HUES48 (cell line): Measurements from ENCODE around the gene PGGHG.
"Not testable (repeated sequence)": the region's sequence is repeated elsewhere in the genome, so short reads cannot be mapped to it uniquely, and the experiment has no call there.

Experiments
- H3K27ac ChIP-seq: one replicate; pipeline ENCODE4 v1.7.0; 2013; ENCODE audit warnings: low read depth, low read length, inconsistent platforms
- H3K27me3 ChIP-seq: 2 replicates; pipeline ENCODE4 v1.6.1; 2013; ENCODE audit warnings: mild to moderate bottlenecking, low read length; ENCODE audit not compliant: control insufficient read depth, insufficient read depth
- H3K36me3 ChIP-seq: 2 replicates; pipeline ENCODE4 v1.6.1; 2013; ENCODE audit warnings: low read length; ENCODE audit not compliant: control insufficient read depth, insufficient read depth
- H3K4me1 ChIP-seq: 2 replicates; pipeline ENCODE4 v1.6.1; 2013; ENCODE audit warnings: mild to moderate bottlenecking, low read length; ENCODE audit not compliant: control insufficient read depth, insufficient read depth
- H3K4me3 ChIP-seq: 2 replicates; pipeline ENCODE4 v1.5.1; 2013; ENCODE audit warnings: mild to moderate bottlenecking, low read depth, low read length
- H3K9ac ChIP-seq: 2 replicates; pipeline ENCODE4 v1.6.1; 2013; ENCODE audit warnings: mild to moderate bottlenecking, low read depth, low read length, moderate library complexity
- H3K9me3 ChIP-seq: 2 replicates; pipeline ENCODE4 v1.6.1; 2013; ENCODE audit warnings: low read length; ENCODE audit not compliant: control insufficient read depth, insufficient read depth

The PGGHG gene

DNA sequence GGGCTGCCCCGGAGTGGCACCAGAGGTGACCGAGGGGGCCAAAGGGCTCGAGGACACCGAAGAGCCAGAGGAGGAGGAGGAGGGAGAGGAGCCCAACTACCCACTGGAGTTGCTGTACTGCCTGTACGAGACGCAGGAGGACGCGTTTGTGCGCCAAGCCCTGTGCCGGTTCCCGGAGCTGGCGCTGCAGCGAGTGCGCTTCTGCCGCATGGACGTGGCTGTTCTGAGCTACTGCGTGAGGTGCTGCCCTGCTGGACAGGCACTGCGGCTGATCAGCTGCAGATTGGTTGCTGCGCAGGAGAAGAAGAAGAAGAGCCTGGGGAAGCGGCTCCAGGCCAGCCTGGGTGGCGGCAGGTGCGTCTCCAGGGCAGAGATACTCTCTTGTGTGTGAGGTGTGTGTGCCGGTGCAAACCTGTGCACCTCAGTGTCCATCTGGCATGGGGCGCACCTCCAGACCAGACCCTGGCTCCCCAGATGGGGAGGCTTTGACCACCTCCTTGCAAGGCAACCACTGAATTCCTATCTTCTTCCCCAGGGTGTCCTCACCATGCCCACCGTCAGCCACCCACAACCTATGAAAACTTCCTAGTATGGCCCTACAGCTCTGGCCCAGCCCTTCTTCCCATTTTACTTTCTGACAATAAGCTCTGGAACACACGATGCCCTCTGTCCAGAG lies 7.3 kb upstream of the PGGHG start:
- peaks cover 70% of the 10 kb centered on the region for H3K27me3 ChIP-seq
- no peaks in the 10 kb centered on the region; the same call in 1 of the 2 replicates for H3K4me1 ChIP-seq
- no peaks in the 10 kb centered on the region for H3K36me3 ChIP-seq
- H3K9ac ChIP-seq: no peak overlapping the region
- no peak overlapping the region for H3K27ac ChIP-seq
- no peaks in the 10 kb centered on the region for H3K9me3 ChIP-seq
- H3K4me3 ChIP-seq: no peak overlapping the region

DNA sequence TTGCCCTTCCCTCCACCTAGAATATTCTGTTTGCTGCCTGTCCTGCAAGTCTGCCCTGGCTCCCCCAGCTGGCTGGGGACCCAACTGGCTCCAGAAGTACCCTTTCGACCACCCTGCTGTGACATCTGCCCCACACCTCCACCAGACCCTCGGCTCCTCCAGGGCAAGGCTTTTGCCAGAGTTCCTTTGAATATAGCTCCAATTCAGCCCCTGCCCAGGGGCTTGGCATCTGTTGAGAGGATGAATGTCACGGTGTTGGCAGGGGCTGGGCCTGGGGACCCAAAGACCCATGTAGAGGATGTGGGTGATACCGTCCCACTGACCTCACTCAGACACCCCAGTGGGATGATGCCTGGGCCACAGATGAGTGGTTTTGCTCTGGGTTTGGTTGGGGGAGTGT lies 6.8 kb upstream of the PGGHG start:
- Histone ChIP-seq H3K36me3 (no peaks in the 10 kb centered on the region), H3K9me3 (no peaks in the 10 kb centered on the region), H3K4me3 (no peak overlapping the region), H3K4me1 (no peaks in the 10 kb centered on the region; the same call in 1 of the 2 replicates), H3K27me3 (peaks cover 73% of the 10 kb centered on the region), H3K27ac (no peak overlapping the region), H3K9ac (no peak overlapping the region)

DNA sequence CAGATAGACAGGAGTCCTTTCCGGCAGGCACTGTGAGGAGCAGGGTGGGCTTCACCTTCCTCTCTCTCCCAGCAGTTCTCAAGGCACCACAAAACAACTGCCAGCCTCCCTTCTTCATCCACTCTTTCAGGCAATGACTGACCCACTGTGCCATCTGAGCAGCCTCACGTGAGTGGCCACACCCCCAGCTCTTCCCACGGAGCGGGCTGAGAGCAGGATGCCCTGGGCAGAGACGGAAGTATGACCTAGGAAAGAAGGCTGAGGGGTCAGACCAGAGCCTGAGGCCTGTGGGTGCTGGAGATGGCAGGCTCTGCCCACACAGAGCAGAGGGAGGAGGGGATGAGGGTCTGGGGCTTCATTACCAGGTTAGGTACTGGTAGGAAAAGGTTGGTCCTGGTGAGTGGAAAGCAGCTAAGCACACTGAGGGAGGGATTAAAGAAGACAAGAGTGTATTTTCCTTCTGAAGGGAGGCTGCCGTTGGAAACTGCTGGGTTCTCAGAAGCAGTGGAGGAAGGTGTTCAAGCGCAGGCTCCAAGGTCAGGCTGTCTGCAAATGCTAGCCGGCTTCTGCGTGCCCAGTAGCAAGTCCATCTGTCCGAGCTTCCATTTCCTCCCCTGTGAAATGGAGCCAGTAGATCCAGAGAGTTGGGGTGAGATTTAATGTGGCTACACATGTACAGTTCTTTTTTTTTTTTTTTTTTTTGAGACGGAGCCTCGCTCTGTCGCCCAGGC lies 6.1 kb upstream of the PGGHG start:
- Histone ChIP-seq H3K27me3 (peaks cover 75% of the 10 kb centered on the region), H3K27ac (no peak overlapping the region), H3K36me3 (no peaks in the 10 kb centered on the region), H3K9me3 (no peaks in the 10 kb centered on the region), H3K9ac (no peak overlapping the region), H3K4me3 (no peak overlapping the region), H3K4me1 (no peaks in the 10 kb centered on the region; the same call in 1 of the 2 replicates)

DNA sequence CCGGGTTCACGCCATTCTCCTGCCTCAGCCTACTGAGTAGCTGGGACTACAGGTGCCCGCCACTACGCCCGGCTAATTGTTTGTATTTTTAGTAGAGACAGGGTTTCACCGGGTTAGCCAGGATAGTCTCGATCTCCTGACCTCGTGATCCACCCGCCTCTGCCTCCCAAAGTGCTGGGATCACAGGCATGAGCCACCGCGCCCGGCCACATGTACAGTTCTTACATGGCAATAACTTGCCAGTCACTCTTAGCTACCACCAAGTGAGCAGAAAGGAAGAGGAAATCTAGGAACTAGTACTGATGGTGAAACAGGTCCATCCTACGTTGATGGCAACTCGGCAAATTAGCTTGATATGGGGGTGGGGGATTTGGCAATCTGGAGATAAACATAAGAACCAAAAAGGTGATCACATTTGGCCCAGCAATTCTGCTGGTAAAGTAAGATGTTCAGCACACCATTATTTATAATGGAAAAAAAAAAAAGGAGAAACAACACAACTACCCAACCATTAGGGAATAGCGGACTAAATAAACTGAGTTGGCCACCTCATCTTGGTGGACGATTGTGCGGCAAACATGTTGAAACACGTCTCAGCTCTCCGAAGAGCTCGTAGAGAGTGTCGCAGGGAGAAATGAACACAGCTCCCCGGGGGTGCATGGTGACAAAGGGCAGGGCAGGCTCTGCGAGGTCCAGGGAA lies 5.4 kb upstream of the PGGHG start:
- Histone ChIP-seq H3K9me3 (no peaks in the 10 kb centered on the region), H3K27ac (no peak overlapping the region), H3K9ac (no peak overlapping the region), H3K4me1 (no peaks in the 10 kb centered on the region; the same call in 1 of the 2 replicates), H3K36me3 (no peaks in the 10 kb centered on the region), H3K4me3 (no peak overlapping the region), H3K27me3 (peaks cover 75% of the 10 kb centered on the region)

DNA sequence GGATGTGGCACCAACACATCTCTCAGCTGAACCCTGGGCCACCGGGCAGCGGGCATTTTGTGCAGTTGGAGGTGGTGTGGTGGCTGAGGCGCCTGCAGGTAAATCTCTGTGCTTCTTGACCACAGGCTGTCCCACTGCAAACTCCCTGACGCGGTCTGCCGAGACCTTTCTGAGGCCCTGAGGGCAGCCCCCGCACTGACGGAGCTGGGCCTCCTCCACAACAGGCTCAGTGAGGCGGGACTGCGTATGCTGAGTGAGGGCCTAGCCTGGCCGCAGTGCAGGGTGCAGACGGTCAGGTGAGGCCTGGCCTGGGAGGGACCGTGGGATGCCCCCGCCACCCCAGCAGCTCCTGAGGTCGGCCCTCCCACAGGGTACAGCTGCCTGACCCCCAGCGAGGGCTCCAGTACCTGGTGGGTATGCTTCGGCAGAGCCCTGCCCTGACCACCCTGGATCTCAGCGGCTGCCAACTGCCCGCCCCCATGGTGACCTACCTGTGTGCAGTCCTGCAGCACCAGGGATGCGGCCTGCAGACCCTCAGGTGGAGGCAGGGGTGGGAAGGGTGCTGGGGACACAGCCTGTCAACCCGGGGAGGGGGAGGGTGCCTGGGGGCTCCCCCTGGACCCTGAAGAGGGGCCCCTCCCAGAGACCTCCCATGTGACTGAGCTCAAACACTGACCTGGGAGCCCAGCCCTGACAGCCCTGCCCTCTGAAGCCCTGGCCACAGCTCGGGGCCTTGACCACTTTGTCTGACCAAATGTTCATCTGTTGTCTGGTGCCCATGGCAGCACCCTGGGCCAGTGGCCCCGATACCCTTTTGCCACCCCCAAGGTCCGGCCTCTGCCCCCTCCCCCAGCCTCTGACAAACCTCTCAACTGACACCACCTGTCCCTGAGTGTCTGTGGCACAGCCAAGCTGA lies 4.6 kb upstream of the PGGHG start:
- H3K4me1 ChIP-seq: peaks cover under 1% of the 10 kb centered on the region
- H3K4me3 ChIP-seq: no peak overlapping the region
- no peaks in the 10 kb centered on the region for H3K36me3 ChIP-seq
- no peaks in the 10 kb centered on the region for H3K9me3 ChIP-seq
- H3K9ac ChIP-seq: no peak overlapping the region
- peaks cover 68% of the 10 kb centered on the region for H3K27me3 ChIP-seq
- H3K27ac ChIP-seq: no peak overlapping the region

DNA sequence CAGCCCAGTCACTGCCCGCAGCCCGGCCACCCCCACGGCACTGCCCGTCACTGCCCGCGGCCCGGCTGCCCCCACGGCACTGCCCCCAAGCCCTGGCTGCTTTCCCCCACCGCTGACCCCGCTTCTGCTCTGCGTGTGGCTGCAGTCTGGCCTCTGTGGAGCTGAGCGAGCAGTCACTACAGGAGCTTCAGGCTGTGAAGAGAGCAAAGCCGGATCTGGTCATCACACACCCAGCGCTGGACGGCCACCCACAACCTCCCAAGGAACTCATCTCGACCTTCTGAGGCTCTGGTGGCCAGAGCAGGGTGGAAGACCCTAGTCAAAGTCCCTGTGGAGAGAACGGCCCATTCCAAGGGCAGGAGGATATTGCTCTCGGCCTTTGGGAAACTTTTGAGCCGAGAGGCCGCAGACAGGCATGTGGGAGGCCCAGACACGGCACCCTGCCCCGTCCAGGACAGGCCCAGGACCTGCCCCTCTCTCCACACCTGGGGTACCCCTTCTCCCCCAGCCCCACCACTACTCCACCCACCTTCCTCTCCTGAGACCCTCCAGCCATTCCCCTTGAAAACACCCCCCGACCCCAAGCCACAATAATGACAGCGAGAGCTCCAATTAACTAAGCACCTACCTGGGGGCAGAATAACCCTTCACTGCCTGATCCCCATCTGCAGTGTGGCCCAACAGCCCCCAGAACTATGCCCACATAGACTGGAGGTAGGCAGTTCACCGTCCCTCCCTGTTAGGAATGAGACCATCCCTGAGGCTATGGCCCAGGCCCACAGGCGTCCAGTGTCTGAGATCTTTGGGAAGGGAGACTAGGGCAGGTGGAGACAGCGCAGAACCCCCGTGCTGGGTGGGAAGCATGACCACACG lies 3.7 kb upstream of the PGGHG start:
- H3K4me1 ChIP-seq: peaks cover 6% of the 10 kb centered on the region
- no peak overlapping the region for H3K4me3 ChIP-seq
- H3K36me3 ChIP-seq: no peaks in the 10 kb centered on the region
- H3K27me3 ChIP-seq: peaks cover 59% of the 10 kb centered on the region
- H3K9me3 ChIP-seq: no peaks in the 10 kb centered on the region
- no peak overlapping the region for H3K27ac ChIP-seq
- no peak overlapping the region for H3K9ac ChIP-seq

DNA sequence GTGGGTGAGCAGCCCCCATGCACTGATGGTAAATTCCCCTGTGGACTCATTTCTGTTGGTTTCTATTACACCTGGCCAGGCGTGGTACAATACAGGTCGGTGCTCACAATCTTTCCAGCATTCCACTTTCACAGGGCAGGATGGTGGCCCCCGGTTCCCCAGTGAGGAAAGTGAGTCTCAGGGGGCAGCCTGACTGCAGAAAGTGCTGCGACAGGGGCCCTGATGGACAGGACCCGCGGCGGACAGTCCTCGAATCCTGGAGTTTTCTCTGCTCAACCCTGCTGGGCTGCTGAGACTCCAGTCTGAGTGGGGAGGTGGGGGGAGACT lies 3.1 kb upstream of the PGGHG start:
- Histone ChIP-seq H3K4me3 (no peak overlapping the region), H3K27me3 (peaks cover 53% of the 10 kb centered on the region), H3K9ac (no peak overlapping the region), H3K36me3 (0 out of 2 replicates have a peak, but pooled peaks cover 6% of the 10 kb centered on the region), H3K9me3 (no peaks in the 10 kb centered on the region), H3K4me1 (peaks cover 7% of the 10 kb centered on the region), H3K27ac (no peak overlapping the region)

DNA sequence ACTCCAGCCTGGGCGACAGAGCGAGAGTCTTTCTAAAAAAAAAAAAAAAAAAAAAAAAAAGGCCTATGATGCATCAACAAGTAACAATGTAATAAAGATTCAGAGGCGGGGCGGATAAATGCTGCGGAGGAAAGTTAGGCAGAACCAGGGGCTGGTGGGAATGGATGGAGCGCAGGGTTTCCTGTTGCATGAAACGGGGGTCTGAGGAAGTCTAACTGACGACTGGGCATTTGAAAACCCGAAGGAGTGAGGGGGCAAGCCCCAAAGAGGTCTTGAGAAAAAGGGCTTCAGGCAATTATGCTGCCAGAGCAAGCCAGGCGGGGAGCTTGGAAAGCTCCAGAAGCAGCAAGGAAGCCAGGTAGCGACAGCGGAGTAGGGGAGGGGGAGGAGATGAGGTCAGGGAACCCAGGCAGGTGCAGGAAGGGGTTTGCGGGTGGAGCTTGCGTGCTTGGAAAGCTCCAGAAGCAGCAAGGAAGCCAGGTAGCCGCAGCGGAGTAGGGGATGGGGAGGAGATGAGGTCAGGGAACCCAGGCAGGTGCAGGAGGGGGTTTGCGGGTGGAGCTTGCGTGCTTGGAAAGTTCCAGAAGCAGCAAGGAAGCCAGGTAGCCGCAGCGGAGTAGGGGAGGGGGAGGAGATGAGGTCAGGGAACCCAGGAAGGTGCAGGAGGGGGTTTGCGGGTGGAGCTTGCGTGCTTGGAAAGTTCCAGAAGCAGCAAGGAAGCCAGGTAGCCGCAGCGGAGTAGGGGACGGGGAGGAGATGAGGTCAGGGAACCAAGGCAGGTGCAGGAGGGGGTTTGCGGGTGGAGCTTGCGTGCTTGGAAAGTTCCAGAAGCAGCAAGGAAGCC lies 1.7 kb upstream of the PGGHG start:
- peaks cover 40% of the 10 kb centered on the region for H3K27me3 ChIP-seq
- H3K27ac ChIP-seq, H3K36me3 ChIP-seq, H3K9me3 ChIP-seq, H3K4me3 ChIP-seq, H3K9ac ChIP-seq: not testable (repeated sequence)
- peaks cover 13% of the 10 kb centered on the region for H3K4me1 ChIP-seq

DNA sequence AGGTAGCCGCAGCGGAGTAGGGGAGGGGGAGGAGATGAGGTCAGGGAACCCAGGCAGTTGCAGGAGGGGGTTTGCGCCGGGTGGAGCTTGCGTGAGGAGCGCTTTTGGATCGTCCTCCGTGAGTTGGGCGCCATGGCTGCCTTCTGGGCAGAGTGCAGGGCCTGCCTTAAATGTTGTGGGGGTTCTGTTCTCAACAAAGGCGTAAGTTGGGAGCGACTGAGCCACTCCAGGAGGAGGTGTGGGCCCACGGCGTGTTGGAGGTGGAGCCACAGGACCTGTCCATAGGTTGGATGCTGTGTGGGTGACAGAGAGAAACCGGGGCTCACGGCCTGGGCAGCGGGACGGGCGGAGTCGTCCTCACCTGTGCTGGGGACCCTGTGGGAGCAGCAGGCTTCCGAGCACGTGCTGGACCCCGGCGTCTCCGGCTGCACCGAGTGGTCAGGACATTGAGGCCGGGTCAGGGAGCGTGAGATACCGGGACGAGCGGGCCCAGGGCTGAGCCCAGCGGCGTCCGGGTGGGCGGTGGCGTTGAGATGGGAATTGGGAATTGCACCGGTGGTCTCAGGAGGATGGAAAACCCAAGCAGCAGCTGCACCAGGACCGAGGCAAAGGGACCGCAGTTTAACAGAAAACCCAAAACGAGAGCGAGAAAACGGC lies 977 bp upstream of the PGGHG start:
- Histone ChIP-seq H3K9ac (no peak overlapping the region), H3K4me1 (peaks cover 13% of the 10 kb centered on the region), H3K36me3 (peaks cover 12% of the 10 kb centered on the region), H3K27ac (no peak overlapping the region), H3K9me3 (no peaks in the 10 kb centered on the region), H3K27me3 (peaks cover 32% of the 10 kb centered on the region), H3K4me3 (peak overlapping the region; percentile 49)
